ENCODE measurements around the gene ROS1. TPM values are rescaled to one million over a fixed set of nuclear protein-coding genes. Genes with fewer than 3 reads are reported as not detected.

The ROS1 gene
- total RNA-seq, 6 experiments from 2014 or later: 0.05 to 0.14 (median 0.07) TPM

DNA sequence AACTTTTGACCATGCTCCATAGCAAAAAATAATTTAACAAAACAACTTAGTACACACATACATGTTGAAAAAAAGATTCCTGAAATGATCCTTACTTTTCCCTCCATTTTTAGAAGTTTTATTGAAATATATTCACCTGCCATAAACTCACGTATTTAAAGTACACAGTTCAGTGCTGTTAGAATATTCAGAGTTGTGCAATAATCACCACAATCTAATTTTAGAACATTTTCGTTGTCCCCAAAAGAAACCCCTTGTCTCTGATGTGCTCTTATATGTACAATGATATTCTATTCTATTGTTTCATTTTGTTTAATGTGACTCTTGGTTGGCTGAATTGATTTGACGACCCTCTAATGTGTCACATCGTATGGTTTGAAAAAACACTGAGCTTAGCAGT, 15.9 kb downstream of the ROS1 start:
- no peak overlapping the region for H3K4me3 Mint-ChIP-seq
- no peak overlapping the region for H3K27ac Mint-ChIP-seq
- H3K36me3 Mint-ChIP-seq (ENCODE audit: low read depth): no peaks in the 10 kb centered on the region
- TF ChIP-seq, protein P1, sequence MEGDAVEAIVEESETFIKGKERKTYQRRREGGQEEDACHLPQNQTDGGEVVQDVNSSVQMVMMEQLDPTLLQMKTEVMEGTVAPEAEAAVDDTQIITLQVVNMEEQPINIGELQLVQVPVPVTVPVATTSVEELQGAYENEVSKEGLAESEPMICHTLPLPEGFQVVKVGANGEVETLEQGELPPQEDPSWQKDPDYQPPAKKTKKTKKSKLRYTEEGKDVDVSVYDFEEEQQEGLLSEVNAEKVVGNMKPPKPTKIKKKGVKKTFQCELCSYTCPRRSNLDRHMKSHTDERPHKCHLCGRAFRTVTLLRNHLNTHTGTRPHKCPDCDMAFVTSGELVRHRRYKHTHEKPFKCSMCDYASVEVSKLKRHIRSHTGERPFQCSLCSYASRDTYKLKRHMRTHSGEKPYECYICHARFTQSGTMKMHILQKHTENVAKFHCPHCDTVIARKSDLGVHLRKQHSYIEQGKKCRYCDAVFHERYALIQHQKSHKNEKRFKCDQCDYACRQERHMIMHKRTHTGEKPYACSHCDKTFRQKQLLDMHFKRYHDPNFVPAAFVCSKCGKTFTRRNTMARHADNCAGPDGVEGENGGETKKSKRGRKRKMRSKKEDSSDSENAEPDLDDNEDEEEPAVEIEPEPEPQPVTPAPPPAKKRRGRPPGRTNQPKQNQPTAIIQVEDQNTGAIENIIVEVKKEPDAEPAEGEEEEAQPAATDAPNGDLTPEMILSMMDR (IDR thresholded peaks at IDR 0.05): no peak
- H3K27me3 Mint-ChIP-seq (ENCODE audit: insufficient read depth): peaks cover 12% of the 10 kb centered on the region
- no peaks in the 10 kb centered on the region for H3K9me3 Mint-ChIP-seq
- DNase-seq: no peak
- H3K4me1 Mint-ChIP-seq (ENCODE audit: low read depth): peaks cover 7% of the 10 kb centered on the region

DNA sequence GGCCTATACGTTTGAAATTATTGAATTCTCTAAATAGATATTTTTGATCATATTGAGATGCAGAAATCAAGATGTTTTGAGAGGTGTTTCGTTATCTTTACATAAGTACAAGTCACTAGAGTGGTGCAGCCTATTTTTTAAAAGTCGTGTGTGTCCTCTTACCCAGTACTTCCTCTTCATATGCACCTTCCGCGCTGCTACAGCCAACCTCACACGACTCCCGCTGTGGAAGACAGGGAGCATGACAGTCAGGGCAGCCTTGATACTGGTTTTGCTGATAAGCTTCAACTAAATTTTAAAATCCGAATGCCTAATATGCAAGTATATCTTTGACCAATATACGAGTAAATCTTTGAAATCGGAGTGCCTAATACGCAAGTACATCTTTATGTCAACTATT, 16.3 kb downstream of the ROS1 start:
- Mint-ChIP-seq H3K27ac (no peak overlapping the region), H3K4me1 (ENCODE audit: low read depth) (peaks cover 5% of the 10 kb centered on the region), H3K4me3 (no peak overlapping the region), H3K27me3 (ENCODE audit: insufficient read depth) (peaks cover 12% of the 10 kb centered on the region), H3K36me3 (ENCODE audit: low read depth) (no peaks in the 10 kb centered on the region), H3K9me3 (no peaks in the 10 kb centered on the region)
- no peak for DNase-seq
- TF ChIP-seq, protein P1 (IDR thresholded peaks at IDR 0.05): no peak

DNA sequence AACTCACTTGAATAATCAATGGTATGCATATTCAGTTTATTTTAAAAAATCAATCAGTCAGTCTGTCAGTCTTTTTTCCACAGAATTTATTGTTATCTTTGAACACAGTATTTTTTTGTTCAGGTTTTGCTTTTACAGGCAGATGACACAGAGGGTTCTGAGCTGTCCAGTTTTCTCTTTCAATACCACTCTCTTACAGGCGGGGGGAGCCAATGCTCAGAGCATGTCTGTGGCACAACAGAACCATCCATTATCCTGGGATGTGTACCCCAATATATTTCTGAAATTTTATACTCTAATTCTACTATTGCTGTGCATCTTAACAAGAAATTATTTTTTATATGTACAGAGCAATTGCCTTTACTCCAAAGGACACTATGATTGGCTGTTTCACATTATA, 21.2 kb downstream of the ROS1 start:
- no peaks in the 10 kb centered on the region for H3K36me3 Mint-ChIP-seq (ENCODE audit: low read depth)
- H3K4me3 Mint-ChIP-seq: no peak overlapping the region
- peaks cover 5% of the 10 kb centered on the region; the same call in 1 of the 2 replicates for H3K4me1 Mint-ChIP-seq (ENCODE audit: low read depth)
- H3K27me3 Mint-ChIP-seq (ENCODE audit: insufficient read depth): peaks cover 4% of the 10 kb centered on the region
- no peaks in the 10 kb centered on the region for H3K9me3 Mint-ChIP-seq
- peak; percentile 39 for DNase-seq
- no peak overlapping the region for H3K27ac Mint-ChIP-seq
- TF ChIP-seq, protein P1 (IDR thresholded peaks at IDR 0.05): peak; percentile 72

GRCh38 chr6:117401799-117402198, 23.9 kb downstream of the ROS1 start:
- Mint-ChIP-seq H3K27ac (no peak overlapping the region), H3K36me3 (ENCODE audit: low read depth) (no peaks in the 10 kb centered on the region), H3K4me3 (no peak overlapping the region), H3K9me3 (no peaks in the 10 kb centered on the region), H3K4me1 (ENCODE audit: low read depth) (peaks cover 5% of the 10 kb centered on the region; the same call in 1 of the 2 replicates), H3K27me3 (ENCODE audit: insufficient read depth) (peaks cover 3% of the 10 kb centered on the region; the same call in 1 of the 2 replicates)
- TF ChIP-seq, protein P1 (IDR thresholded peaks at IDR 0.05): no peak
- no peak for DNase-seq

GRCh38 chr6:117399924-117400323, 25.8 kb downstream of the ROS1 start:
- H3K4me3 Mint-ChIP-seq: no peak overlapping the region
- H3K27ac Mint-ChIP-seq: no peak overlapping the region
- no peaks in the 10 kb centered on the region for H3K9me3 Mint-ChIP-seq
- H3K36me3 Mint-ChIP-seq (ENCODE audit: low read depth): no peaks in the 10 kb centered on the region
- TF ChIP-seq, protein P1 (IDR thresholded peaks at IDR 0.05): peak; percentile 72
- peaks cover 5% of the 10 kb centered on the region; the same call in 1 of the 2 replicates for H3K4me1 Mint-ChIP-seq (ENCODE audit: low read depth)
- no peak for DNase-seq
- H3K27me3 Mint-ChIP-seq (ENCODE audit: insufficient read depth): peaks cover 3% of the 10 kb centered on the region; the same call in 1 of the 2 replicates

GRCh38 chr6:117399126-117399525, 26.6 kb downstream of the ROS1 start:
- H3K36me3 Mint-ChIP-seq (ENCODE audit: low read depth): no peaks in the 10 kb centered on the region
- no peak overlapping the region for H3K27ac Mint-ChIP-seq

More at GRCh38 chr6:117399126-117399525, 26.6 kb downstream of the ROS1 start:
- Mint-ChIP-seq H3K4me3 (no peak overlapping the region), H3K27me3 (ENCODE audit: insufficient read depth) (peaks cover 3% of the 10 kb centered on the region; the same call in 1 of the 2 replicates), H3K4me1 (ENCODE audit: low read depth) (no peaks in the 10 kb centered on the region), H3K9me3 (no peaks in the 10 kb centered on the region)
- no peak for DNase-seq
- TF ChIP-seq, protein P1 (IDR thresholded peaks at IDR 0.05): no peak

All from HFFc6 (cell line).